ENCODE results near the gene OR8D4.

DNA sequence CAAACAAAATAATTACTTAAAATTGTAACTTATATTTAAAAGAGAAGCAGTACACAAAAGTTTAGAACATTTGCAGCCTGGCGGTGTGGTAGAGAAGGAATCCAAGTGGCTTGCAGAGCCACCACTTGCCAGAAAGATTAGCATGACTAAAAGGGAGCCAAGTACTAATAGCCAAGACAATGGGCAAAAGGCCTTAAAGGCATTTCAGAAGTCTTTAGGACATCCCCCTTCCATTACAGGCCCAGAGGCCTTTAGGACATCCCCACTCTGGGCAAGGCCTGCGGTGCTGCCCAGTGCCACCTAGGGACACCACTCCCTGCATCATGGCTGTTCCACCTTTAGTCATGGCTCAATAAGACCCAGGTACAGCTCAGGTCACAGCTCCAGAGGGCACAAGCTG, 48.9 kb upstream of the OR8D4 start:
- TF ChIP-seq, protein P1, sequence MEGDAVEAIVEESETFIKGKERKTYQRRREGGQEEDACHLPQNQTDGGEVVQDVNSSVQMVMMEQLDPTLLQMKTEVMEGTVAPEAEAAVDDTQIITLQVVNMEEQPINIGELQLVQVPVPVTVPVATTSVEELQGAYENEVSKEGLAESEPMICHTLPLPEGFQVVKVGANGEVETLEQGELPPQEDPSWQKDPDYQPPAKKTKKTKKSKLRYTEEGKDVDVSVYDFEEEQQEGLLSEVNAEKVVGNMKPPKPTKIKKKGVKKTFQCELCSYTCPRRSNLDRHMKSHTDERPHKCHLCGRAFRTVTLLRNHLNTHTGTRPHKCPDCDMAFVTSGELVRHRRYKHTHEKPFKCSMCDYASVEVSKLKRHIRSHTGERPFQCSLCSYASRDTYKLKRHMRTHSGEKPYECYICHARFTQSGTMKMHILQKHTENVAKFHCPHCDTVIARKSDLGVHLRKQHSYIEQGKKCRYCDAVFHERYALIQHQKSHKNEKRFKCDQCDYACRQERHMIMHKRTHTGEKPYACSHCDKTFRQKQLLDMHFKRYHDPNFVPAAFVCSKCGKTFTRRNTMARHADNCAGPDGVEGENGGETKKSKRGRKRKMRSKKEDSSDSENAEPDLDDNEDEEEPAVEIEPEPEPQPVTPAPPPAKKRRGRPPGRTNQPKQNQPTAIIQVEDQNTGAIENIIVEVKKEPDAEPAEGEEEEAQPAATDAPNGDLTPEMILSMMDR (IDR thresholded peaks at IDR 0.05): no peak
- no peak for TF ChIP-seq POLR2A (IDR thresholded peaks at IDR 0.05)
